Endothelial cell (in vitro differentiated cells): ENCODE data around the gene PLSCR5. TPM values are rescaled to one million over a fixed set of nuclear protein-coding genes. Genes with fewer than 3 reads are reported as not detected.

Experiments
- DNase-seq: peaks from one replicate; pipeline ENCODE4 v3.0.0; 2021; ENCODE audit warnings: low spot score
- H3K27ac Mint-ChIP-seq: one replicate; pipeline ENCODE4 v1.8.0; 2021; ENCODE audit warnings: mixed read lengths, inconsistent platforms; ENCODE audit not compliant: unreplicated experiment
- H3K27me3 Mint-ChIP-seq: one replicate; pipeline ENCODE4 v1.8.0; 2021; ENCODE audit warnings: mild to moderate bottlenecking, moderate library complexity, mixed read lengths, inconsistent platforms; ENCODE audit not compliant: unreplicated experiment
- H3K36me3 Mint-ChIP-seq: one replicate; pipeline ENCODE4 v1.8.0; 2021; ENCODE audit warnings: mild to moderate bottlenecking, low read depth, mixed read lengths, inconsistent platforms; ENCODE audit not compliant: unreplicated experiment
- H3K4me1 Mint-ChIP-seq: one replicate; pipeline ENCODE4 v1.8.0; 2021; ENCODE audit warnings: mild to moderate bottlenecking, mixed read lengths, inconsistent platforms; ENCODE audit not compliant: unreplicated experiment
- H3K4me3 Mint-ChIP-seq: one replicate; pipeline ENCODE4 v1.8.0; 2021; ENCODE audit warnings: mild to moderate bottlenecking, mixed read lengths, inconsistent platforms; ENCODE audit not compliant: unreplicated experiment
- H3K9me3 Mint-ChIP-seq: one replicate; pipeline ENCODE4 v1.8.0; 2021; ENCODE audit warnings: mixed read lengths, inconsistent platforms; ENCODE audit not compliant: unreplicated experiment
- CTCF ChIP-seq: fragments of 200-600 bp; sonication (generic); IDR thresholded peaks from one replicate; pipeline ENCODE4 v1.5.0; 2021; ENCODE audit warnings: antibody characterized with exemption; ENCODE audit not compliant: unreplicated experiment
- total RNA-seq: library from RNA; stranded (reverse); fragmentation: NEBNext Ultra II Directional; extraction: Animal tissue kit (Norgen Biotek cat#: 25700); gene quantifications from one replicate; pipeline ENCODE4 v1.2.1, GENCODE V29; 2021; ENCODE audit not compliant: unreplicated experiment

The PLSCR5 gene
- total RNA-seq, 1 donor from 2014 or later = not detected

- no peak for TF ChIP-seq CTCF
- Mint-ChIP-seq H3K9me3 (no peaks in the 10 kb centered on the region), H3K27me3 (peaks cover 2% of the 10 kb centered on the region), H3K4me3 (no peak overlapping the region), H3K4me1 (peaks cover 4% of the 10 kb centered on the region), H3K36me3 (no peaks in the 10 kb centered on the region), H3K27ac (no peak overlapping the region)
- DNase-seq = no peak
Observed at GRCh38 chr3:146557745-146558144, 47.4 kb downstream of the PLSCR5 start.

- H3K36me3 Mint-ChIP-seq = no peaks in the 10 kb centered on the region
- DNase-seq = no peak
- no peak for TF ChIP-seq CTCF
- no peak overlapping the region for H3K27ac Mint-ChIP-seq
- H3K4me3 Mint-ChIP-seq = no peak overlapping the region
- H3K9me3 Mint-ChIP-seq = no peaks in the 10 kb centered on the region
- peaks cover 4% of the 10 kb centered on the region for H3K4me1 Mint-ChIP-seq
- H3K27me3 Mint-ChIP-seq = peaks cover 2% of the 10 kb centered on the region
Observed at GRCh38 chr3:146555311-146555710, 49.8 kb downstream of the PLSCR5 start.

GRCh38 chr3:146554151-146554760 lies 50.9 kb downstream of the PLSCR5 start:
- no peak for TF ChIP-seq CTCF
- no peaks in the 10 kb centered on the region for H3K36me3 Mint-ChIP-seq
- no peaks in the 10 kb centered on the region for H3K9me3 Mint-ChIP-seq
- H3K27me3 Mint-ChIP-seq = peaks cover 2% of the 10 kb centered on the region
- no peak overlapping the region for H3K27ac Mint-ChIP-seq
- DNase-seq = no peak
- no peak overlapping the region for H3K4me3 Mint-ChIP-seq
- H3K4me1 Mint-ChIP-seq = peaks cover 4% of the 10 kb centered on the region

GRCh38 chr3:146550743-146551510 lies 54.2 kb downstream of the PLSCR5 start:
- no peak overlapping the region for H3K27ac Mint-ChIP-seq
- H3K4me3 Mint-ChIP-seq = no peak overlapping the region

More at GRCh38 chr3:146550743-146551510, 54.2 kb downstream of the PLSCR5 start:
- H3K36me3 Mint-ChIP-seq = no peaks in the 10 kb centered on the region
- H3K4me1 Mint-ChIP-seq = peaks cover 4% of the 10 kb centered on the region
- H3K9me3 Mint-ChIP-seq = no peaks in the 10 kb centered on the region
- peaks cover 2% of the 10 kb centered on the region for H3K27me3 Mint-ChIP-seq
- no peak for DNase-seq
- TF ChIP-seq CTCF = no peak
